Neuronal stem cell (in vitro differentiated cells): Measurements from ENCODE around the gene UBE2J2.

ENCODE experiments used
- DNase-seq: peaks from one replicate; pipeline ENCODE4 v3.0.0-alpha.2; 2013; ENCODE audit warnings: low spot score
- H2AFZ ChIP-seq: one replicate; pipeline ENCODE4 v1.6.1; 2013; ENCODE audit warnings: mild to moderate bottlenecking, low read length, inconsistent platforms
- H2AK5ac ChIP-seq: 2 replicates; pipeline ENCODE4 v1.6.1; 2013; ENCODE audit warnings: low read depth, mild to moderate bottlenecking, inconsistent platforms, low read length, moderate library complexity, mixed read lengths
- H2BK120ac ChIP-seq: 2 replicates; pipeline ENCODE4 v1.6.1; 2013; ENCODE audit warnings: low read depth, mild to moderate bottlenecking, inconsistent platforms, low read length, moderate library complexity, mixed read lengths
- H2BK12ac ChIP-seq: one replicate; pipeline ENCODE4 v1.6.1; 2013; ENCODE audit warnings: low read length, inconsistent platforms
- H2BK15ac ChIP-seq: 2 replicates; pipeline ENCODE4 v1.6.1; 2013; ENCODE audit warnings: mild to moderate bottlenecking, low read length, inconsistent platforms, mixed read lengths
- H2BK5ac ChIP-seq: one replicate; pipeline ENCODE4 v1.6.1; 2013; ENCODE audit warnings: inconsistent platforms, mild to moderate bottlenecking, low read length, moderate library complexity
- H3K14ac ChIP-seq: one replicate; pipeline ENCODE4 v1.6.1; 2013; ENCODE audit warnings: low read length, inconsistent platforms
- H3K18ac ChIP-seq: 2 replicates; pipeline ENCODE4 v1.6.1; 2013; ENCODE audit warnings: low read length, inconsistent platforms
- H3K23ac ChIP-seq: 2 replicates; pipeline ENCODE4 v1.6.1; 2013; ENCODE audit warnings: low read depth, mild to moderate bottlenecking, mixed read lengths, low read length, inconsistent platforms; ENCODE audit not compliant: poor library complexity
- H3K27ac ChIP-seq: replicated peaks from 3 replicates; pipeline ENCODE4 v1.5.1; 2013; ENCODE audit warnings: low read length, inconsistent platforms
- H3K27me3 ChIP-seq, 3 experiments: 2 replicates each; pipeline ENCODE4 v1.6.1; 2013; ENCODE audit warnings: low read length in 3 of 3, mild to moderate bottlenecking in 2 of 3, inconsistent platforms in 1 of 3, low read depth in 1 of 3, mixed read lengths in 1 of 3, moderate library complexity in 1 of 3; ENCODE audit not compliant: control insufficient read depth in 3 of 3, insufficient read depth in 3 of 3
- H3K36me3 ChIP-seq, 2 donors: replicated peaks in 1 of 2; 2 replicates each; pipeline ENCODE4 v1.6.1; 2013; ENCODE audit warnings: low read length in 2 of 2; ENCODE audit not compliant: control insufficient read depth in 2 of 2, insufficient read depth in 2 of 2
- H3K4ac ChIP-seq: 2 replicates; pipeline ENCODE4 v1.6.1; 2013; ENCODE audit warnings: inconsistent platforms, mild to moderate bottlenecking, low read length, moderate library complexity
- H3K4me1 ChIP-seq, 2 donors: 1 replicate in 1 of 2; 2 replicates in 1 of 2; pipeline ENCODE4 v1.6.1; 2013; ENCODE audit warnings: low read length in 2 of 2, low read depth in 1 of 2; ENCODE audit not compliant: control insufficient read depth in 2 of 2, insufficient read depth in 1 of 2
- H3K4me2 ChIP-seq: one replicate; pipeline ENCODE4 v1.6.1; 2013; ENCODE audit warnings: mild to moderate bottlenecking, low read length, inconsistent platforms; ENCODE audit not compliant: insufficient read depth, poor library complexity, severe bottlenecking
- H3K4me3 ChIP-seq, 2 donors: 2 replicates each; pipeline ENCODE4 v1.5.1; 2013; ENCODE audit warnings: low read length in 2 of 2, mild to moderate bottlenecking in 2 of 2, inconsistent platforms in 1 of 2, moderate library complexity in 1 of 2
- H3K79me1 ChIP-seq: one replicate; pipeline ENCODE4 v1.6.1; 2013; ENCODE audit warnings: low read depth, mild to moderate bottlenecking, inconsistent platforms, low read length, moderate library complexity
- H3K9ac ChIP-seq: one replicate; pipeline ENCODE4 v1.6.1; 2013; ENCODE audit warnings: mild to moderate bottlenecking, low read depth, low read length, inconsistent platforms; ENCODE audit not compliant: poor library complexity
- H3K9me3 ChIP-seq, 2 donors: replicated peaks in 1 of 2; 2 replicates each; pipeline versions ENCODE3 to v1.6.1; 2013; ENCODE audit warnings: low read length in 2 of 2, mild to moderate bottlenecking in 2 of 2, inconsistent platforms in 1 of 2, low read depth in 1 of 2, mixed read lengths in 1 of 2, moderate library complexity in 1 of 2; ENCODE audit not compliant: control insufficient read depth in 2 of 2, insufficient read depth in 1 of 2
- H4K8ac ChIP-seq: one replicate; pipeline ENCODE4 v1.6.1; 2013; ENCODE audit warnings: low read depth, mild to moderate bottlenecking, inconsistent platforms, low read length, moderate library complexity
- H4K91ac ChIP-seq: one replicate; pipeline ENCODE4 v1.6.1; 2013; ENCODE audit warnings: low read length, low read depth, mild to moderate bottlenecking, inconsistent platforms; ENCODE audit not compliant: poor library complexity
- whole genome bisulfite sequencing, 2 donors: extraction: QIAGEN DNeasy Blood & Tissue Kit; methylation state at CpG; one replicate each; pipeline ENCODE4 v1.1.7; 2013; ENCODE audit warnings: missing lambda C conversion rate in 2 of 2, mixed read lengths in 1 of 2; ENCODE audit not compliant: insufficient read length in 2 of 2, insufficient replicate concordance in 1 of 2; ENCODE audit errors: extremely low coverage in 2 of 2; 5-methylcytosine and 5-hydroxymethylcytosine counted together

Gene UBE2J2

GRCh38 chr1:1216770-1217620 is 56.7 kb downstream of the UBE2J2 start:
- peak overlapping the region; percentile 44 for H3K9ac ChIP-seq
- no CpG with 5 or more reads among the region's 74 CpGs for WGBS, 2 donors
- no peak for DNase-seq
- no peak overlapping the region for H2BK12ac ChIP-seq
- no peak overlapping the region for H3K4me3 ChIP-seq
- no peak overlapping the region for H2BK5ac ChIP-seq
- H2AFZ ChIP-seq, result no peak overlapping the region
- no peak overlapping the region for H4K91ac ChIP-seq
- no peaks in the 10 kb centered on the region for H3K9me3 ChIP-seq
- H3K36me3 ChIP-seq, result peaks cover 10 to 49% of the 10 kb centered on the region in 2 donors
- no peak overlapping the region for H3K27ac ChIP-seq
- no peak overlapping the region for H3K23ac ChIP-seq
- H3K14ac ChIP-seq, result no peak overlapping the region
- H2BK15ac ChIP-seq, result no peak overlapping the region
- H3K4me1 ChIP-seq, result no peaks in the 10 kb centered on the region
- no peak overlapping the region for H2AK5ac ChIP-seq
- no peak overlapping the region for H3K4ac ChIP-seq
- H3K18ac ChIP-seq, result no peak overlapping the region
- peak overlapping the region; percentile 11 for H3K4me2 ChIP-seq
- H4K8ac ChIP-seq, result no peak overlapping the region
- H3K79me1 ChIP-seq, result no peaks in the 10 kb centered on the region
- H2BK120ac ChIP-seq, result no peak overlapping the region
- no peaks in the 10 kb centered on the region for H3K27me3 ChIP-seq

GRCh38 chr1:1215881-1216605 is 57.6 kb downstream of the UBE2J2 start:
- no peaks in the 10 kb centered on the region for H3K4me1 ChIP-seq
- H3K9ac ChIP-seq, result peak overlapping the region; percentile 44
- peak overlapping the region; percentile 23 for H3K23ac ChIP-seq
- no peak for DNase-seq
- H3K18ac ChIP-seq, result no peak overlapping the region
- no peak overlapping the region for H3K27ac ChIP-seq
- no peak overlapping the region for H2BK15ac ChIP-seq
- H3K27me3 ChIP-seq, result no peaks in the 10 kb centered on the region
- no peak overlapping the region for H2BK120ac ChIP-seq
- no peak overlapping the region for H2BK12ac ChIP-seq
- H3K14ac ChIP-seq, result peak overlapping the region; percentile 56
- WGBS, 2 donors, result no CpG with 5 or more reads among the region's 21 CpGs
- no peak overlapping the region for H2AFZ ChIP-seq
- no peak overlapping the region for H2AK5ac ChIP-seq
- H3K79me1 ChIP-seq, result peaks cover 1% of the 10 kb centered on the region
- H3K36me3 ChIP-seq, result peaks cover 9 to 39% of the 10 kb centered on the region in 2 donors
- H3K4me2 ChIP-seq, result peak overlapping the region; percentile 11
- no peak overlapping the region for H4K91ac ChIP-seq
- H4K8ac ChIP-seq, result peak overlapping the region; percentile 3
- H3K4me3 ChIP-seq, result no peak overlapping the region
- no peaks in the 10 kb centered on the region for H3K9me3 ChIP-seq
- H2BK5ac ChIP-seq, result peak overlapping the region; percentile 48
- H3K4ac ChIP-seq, result no peak overlapping the region

GRCh38 chr1:1215080-1215676 is 58.5 kb downstream of the UBE2J2 start:
- H4K8ac ChIP-seq, result no peak overlapping the region
- H2BK15ac ChIP-seq, result no peak overlapping the region
- no CpG with 5 or more reads among the region's 11 CpGs for WGBS, 2 donors
- peaks cover 1% of the 10 kb centered on the region for H3K79me1 ChIP-seq
- H3K36me3 ChIP-seq, result peaks cover 9 to 32% of the 10 kb centered on the region in 2 donors
- H3K27ac ChIP-seq, result no peak overlapping the region
- H3K4me1 ChIP-seq, result no peaks in the 10 kb centered on the region
- H2AK5ac ChIP-seq, result no peak overlapping the region
- no peak overlapping the region for H2BK12ac ChIP-seq
- no peak overlapping the region for H2AFZ ChIP-seq
- no peak overlapping the region for H3K4me2 ChIP-seq
- peak overlapping the region; percentile 48 for H2BK5ac ChIP-seq
- H3K18ac ChIP-seq, result no peak overlapping the region
- no peaks in the 10 kb centered on the region for H3K9me3 ChIP-seq
- no peak for DNase-seq
- no peak overlapping the region for H2BK120ac ChIP-seq
- no peak overlapping the region for H3K4me3 ChIP-seq
- no peak overlapping the region for H3K9ac ChIP-seq
- no peak overlapping the region for H4K91ac ChIP-seq
- peak overlapping the region; percentile 67 for H3K23ac ChIP-seq
- H3K4ac ChIP-seq, result no peak overlapping the region
- no peak overlapping the region for H3K14ac ChIP-seq
- H3K27me3 ChIP-seq, result peaks cover 0 to 2% (median 0%) of the 10 kb centered on the region in 3 experiments
